ENCODE measurements around the gene ASRGL1.

ASRGL1 gene

DNA sequence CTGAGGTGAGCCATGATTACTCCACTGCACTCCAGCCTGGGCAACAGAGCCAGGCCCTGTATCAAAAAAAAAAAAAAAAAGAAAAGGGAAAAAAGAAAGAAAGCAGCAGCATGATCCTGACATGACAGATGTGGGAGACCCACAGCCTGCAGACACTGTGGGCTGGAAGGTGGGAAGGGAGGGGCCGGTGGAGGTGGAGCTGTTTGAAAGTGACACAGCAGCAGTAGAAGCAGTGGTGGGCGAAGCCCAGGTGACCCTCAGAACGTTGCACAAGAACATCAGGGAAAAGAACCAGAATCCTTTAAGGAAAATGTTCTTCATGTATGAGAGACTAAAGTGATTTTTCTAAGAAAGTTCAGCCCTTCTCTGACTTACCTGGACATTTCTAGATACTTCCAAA lies 55.3 kb downstream of the ASRGL1 start:
- no peak for DNase-seq (ENCODE audit: low read depth in 2 of 2)

GRCh38 chr11:62393061-62393611 lies 55.9 kb downstream of the ASRGL1 start:
- no peak for DNase-seq (ENCODE audit: low read depth in 2 of 2)

DNA sequence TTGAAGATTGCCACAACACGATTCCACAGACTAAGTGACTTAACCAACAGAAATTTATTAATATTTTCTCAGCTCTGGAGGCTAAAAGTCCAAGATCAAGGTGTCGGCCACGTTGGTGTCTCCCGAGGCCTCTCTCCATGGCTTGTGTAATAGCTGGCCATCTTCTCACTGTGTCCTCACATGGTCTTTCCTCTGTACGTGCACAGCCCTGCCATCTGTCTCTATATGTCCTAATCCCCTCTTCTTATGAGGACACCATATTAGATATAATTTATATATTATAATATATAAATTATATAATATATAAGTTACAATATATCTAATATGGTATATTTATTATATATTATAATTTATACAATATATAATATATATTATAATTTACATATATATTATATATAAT lies 56.5 kb downstream of the ASRGL1 start:
- DNase-seq (ENCODE audit: low read depth in 2 of 2), result no peak

DNA sequence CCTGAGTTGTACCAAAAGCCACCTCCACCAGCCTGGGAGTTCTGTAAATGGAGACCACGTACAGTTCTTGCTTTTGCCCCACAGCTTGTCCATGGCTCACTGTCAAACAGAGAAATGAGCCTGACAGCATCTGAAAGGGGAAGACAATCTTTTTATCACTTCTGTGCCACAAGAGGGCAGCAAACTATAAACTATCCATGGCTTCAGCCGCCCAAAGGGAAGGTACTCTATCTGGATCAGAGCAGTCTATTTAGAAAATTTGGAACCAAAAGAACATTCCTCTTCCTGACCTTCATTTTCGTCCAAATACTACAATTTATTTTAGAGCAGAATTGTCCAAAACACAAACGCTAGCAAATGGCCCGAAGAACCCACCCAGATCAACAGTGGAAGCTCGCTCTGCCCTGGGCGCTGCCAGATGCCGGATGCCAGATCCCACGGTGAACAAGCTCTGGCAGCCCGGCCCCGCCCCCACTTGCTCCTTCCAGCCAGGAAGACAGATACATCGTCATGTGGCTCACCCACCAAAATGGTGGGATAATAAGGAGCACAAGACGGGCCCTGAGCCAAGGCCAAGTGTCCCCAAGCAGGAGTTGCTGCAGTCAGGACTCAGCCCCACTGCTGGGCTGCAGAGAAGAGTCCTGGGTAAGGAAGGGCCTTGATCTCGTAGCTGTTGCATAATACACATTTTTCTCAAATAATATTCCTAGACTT lies 57.7 kb downstream of the ASRGL1 start:
- DNase-seq (ENCODE audit: low read depth in 2 of 2), result no peak

- no peak for DNase-seq (ENCODE audit: low read depth in 2 of 2)
Measured at GRCh38 chr11:62395885-62396551, 58.8 kb downstream of the ASRGL1 start.

GRCh38 chr11:62398011-62398994 lies 61.1 kb downstream of the ASRGL1 start:
- DNase-seq (ENCODE audit: low read depth in 2 of 2), result no peak

DNA sequence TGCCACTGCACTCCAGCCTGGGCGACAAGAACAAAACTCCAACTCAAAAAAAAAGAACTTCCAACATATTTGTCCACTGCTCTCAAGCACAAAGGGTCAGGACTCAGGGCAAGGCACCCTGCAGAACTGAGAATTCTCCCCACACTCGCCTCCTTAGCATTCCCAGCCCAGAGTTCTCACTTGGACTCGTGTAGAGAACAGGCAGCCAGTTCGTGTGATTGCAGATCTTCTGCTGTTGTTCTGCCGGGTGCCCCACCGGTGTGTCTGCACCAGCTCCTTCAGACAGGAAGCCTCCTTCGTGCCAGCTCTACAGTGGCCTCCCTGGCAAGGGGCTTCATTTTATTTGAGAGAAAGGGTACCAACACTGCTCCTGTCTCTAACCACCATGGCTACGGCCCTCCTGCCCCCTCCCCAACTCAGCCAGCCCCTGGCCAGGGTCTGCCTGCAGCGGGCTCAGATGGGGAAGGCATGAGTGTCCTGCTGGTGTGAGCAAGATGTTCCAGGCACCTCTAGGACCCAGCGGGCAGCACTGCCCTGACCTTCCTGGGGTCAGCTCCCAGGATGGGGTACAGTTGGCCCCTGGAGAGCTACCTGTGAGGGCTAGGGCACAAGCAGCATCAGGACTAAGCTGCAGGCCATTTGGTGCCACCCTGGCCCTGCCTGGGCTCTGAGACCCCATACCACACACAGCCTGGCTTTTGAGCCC lies 62.1 kb downstream of the ASRGL1 start:
- no peak for DNase-seq (ENCODE audit: low read depth in 2 of 2)

DNA sequence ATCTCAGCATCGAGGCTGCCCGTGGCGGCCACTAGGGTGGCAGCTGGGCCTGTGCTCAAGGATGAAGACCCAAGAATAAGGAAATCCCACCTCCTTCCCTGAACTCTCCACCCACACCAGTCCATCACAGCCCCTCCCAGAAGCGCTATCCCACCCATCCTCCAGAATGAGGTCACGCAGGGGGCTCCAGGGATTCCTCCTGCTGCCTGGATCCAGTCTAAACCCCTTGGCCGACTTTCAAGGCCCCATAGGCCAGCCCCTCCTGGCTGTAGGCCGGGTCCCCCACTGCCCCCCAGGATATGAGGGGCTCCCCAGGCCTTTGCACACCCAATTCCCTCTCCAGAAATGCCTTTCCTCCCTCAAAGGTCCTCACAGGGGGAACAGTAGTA lies 62.6 kb downstream of the ASRGL1 start:
- no peak for DNase-seq (ENCODE audit: low read depth in 2 of 2)

DNA sequence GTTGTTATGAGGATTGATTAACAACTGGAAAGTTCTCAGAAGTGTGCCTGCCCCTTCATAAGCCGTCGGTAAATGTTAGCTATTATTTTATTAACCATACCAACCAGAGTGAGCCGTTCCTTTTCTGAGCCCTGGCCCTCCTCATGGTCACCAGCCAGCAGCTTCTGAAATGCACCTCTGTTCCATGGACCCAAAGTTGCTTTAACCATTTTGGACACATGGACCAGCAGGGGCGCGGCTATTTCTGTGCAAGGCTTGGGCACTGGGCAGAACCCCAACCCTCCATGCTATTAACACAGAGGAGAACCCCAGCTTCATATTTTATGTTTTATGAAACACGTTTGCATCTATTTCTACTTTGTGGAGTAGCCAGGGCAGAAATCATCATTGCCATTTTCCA lies 63.0 kb downstream of the ASRGL1 start:
- no peak for DNase-seq (ENCODE audit: low read depth in 2 of 2)

GRCh38 chr11:62400760-62401159 lies 63.5 kb downstream of the ASRGL1 start:
- DNase-seq (ENCODE audit: low read depth in 2 of 2), result no peak

DNA sequence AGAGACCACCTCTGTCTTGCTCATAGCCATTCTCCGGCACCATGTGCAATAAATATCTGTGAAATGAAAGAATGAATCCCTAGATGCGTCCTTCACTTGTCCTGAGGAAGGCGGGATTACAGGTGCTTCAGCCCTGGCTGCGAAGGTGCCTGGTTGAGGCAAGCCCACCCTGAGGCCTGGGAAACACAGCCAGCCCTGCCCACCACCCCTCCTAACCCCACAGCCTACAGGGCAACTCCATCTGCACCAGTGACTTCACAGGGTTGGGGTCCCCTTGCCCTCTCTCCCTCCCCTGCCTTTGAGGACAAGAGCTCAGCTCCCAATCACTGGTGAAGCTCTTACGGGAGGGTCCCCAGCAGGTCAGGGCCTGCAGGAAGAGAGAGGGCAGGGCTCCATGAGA lies 64.1 kb downstream of the ASRGL1 start:
- no peak for DNase-seq (ENCODE audit: low read depth in 2 of 2)

GRCh38 chr11:62401811-62402210 lies 64.6 kb downstream of the ASRGL1 start:
- no peak for DNase-seq (ENCODE audit: low read depth in 2 of 2)

- DNase-seq (ENCODE audit: low read depth in 2 of 2), result peak; percentile 31 to 47
Measured at GRCh38 chr11:62402226-62402959, 65.1 kb downstream of the ASRGL1 start.

DNA sequence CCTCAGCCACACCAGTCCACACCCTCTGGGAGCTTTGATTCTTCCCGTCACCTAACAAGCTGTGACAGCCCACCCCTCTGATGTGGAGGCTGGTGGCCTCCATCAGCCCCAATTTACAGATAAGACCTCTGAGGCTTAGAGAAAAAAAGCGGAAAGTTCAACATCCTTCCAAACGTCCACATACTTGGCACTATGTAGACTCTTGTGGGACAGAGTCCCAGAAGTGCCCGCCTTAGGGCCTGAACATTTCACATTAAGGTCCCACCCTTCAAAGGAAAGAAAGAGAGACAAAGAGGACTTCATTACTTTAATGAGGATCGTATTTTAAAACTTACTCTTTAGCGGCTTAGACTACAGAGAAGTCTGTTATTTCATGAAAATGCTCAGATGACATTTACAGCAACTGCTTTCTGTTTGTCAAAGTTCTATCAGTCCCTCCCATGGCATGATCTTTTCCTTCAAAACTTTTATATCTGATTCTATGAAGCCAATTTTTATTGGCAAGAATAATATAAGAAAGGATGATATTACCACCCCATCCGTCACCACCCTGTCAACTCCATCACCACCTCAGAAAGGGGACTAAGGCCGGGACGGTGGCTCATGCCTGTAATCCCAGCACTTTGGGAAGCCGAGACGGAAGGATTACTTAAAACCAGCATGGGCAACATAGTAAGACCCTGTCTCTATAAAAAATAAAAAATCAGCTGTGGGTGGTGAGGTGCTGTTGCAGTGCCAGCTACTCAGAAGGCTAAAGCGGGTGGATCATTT lies 65.9 kb downstream of the ASRGL1 start:
- DNase-seq (ENCODE audit: low read depth in 2 of 2), result no peak

- no peak for DNase-seq (ENCODE audit: low read depth in 2 of 2)
Measured at GRCh38 chr11:62404435-62404834, 67.2 kb downstream of the ASRGL1 start.

- no peak for DNase-seq (ENCODE audit: low read depth in 2 of 2)
Measured at GRCh38 chr11:62404901-62405300, 67.7 kb downstream of the ASRGL1 start.

DNA sequence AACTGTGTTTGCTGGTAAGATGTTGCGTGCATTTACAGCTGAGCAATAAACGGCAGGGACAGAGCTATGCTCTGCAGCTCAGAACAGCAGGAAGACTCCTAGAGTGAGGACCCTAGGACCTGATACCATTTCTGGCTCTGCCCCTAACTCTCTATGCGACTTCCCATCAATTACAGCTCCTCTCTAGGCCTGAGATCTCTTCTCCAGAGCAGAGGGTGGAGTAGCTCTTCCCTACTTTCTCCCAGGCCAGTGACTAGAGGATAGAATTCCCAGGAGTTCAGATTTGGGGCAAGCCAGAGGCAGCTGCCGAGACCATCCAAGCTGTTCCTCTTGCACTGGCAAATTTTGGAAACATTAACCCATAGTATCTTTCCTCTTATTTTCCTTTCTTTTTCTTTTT lies 68.8 kb downstream of the ASRGL1 start:
- no peak for DNase-seq (ENCODE audit: low read depth in 2 of 2)

DNA sequence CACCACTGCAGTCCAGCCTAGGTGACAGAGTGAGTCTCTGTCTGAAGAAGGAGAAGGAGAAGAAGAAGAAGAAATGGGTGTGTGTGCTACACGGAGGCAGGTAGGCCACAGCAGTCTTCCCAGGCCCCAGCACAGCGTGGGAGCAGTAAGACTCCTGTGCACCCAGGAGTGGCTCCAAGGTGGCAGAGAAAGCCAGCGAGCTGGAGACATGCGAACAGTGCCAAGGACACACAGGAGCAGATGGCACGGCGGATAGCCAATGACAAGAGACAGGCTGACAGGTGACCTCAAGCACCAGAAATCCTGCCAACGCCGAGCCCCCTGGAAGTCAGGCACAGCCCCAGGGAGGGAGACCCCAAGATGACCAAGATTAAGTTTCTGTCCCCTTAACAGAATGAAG lies 72.6 kb downstream of the ASRGL1 start:
- DNase-seq (ENCODE audit: low read depth in 2 of 2), result no peak

DNA sequence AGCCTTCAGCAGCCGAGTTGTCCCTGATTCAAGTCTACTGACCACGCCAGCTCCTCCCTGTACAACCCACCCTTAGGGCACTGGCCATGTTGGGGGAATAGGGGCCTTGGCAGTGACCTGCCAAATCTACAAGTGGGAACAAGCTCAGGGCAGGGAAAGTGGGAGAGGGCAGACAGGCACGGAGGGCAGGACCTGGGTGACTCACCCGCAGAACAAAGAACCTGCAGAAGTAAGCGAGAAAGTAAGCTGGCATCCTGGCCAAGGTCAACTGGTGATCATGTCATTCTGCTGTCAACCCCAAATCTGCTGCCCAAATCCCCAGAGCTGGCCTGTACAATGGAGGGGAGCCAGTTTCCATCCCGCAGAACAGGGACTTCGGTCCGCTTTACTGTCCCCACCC lies 73.7 kb downstream of the ASRGL1 start:
- DNase-seq (ENCODE audit: low read depth in 2 of 2), result no peak

DNA sequence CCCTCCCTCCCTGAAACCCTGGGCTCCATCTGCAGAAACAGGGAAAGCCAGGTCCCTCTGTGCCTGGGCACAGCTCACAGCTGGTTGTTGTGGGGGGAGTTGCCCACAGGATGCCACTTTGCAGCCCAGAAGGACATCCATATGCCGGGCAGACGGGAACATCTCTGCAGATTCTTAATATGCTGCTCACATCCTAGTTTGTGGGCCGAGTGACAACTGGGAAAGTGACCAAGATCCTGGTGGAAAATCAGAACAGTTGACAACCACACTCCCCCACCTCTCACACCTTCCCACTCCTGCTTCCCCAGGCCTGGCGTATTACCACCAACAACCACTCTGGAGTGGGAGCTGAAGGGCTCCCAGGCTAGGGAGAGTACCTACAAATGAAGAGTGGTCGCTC lies 74.3 kb downstream of the ASRGL1 start:
- DNase-seq (ENCODE audit: low read depth in 2 of 2), result no peak
